ENCODE results near the gene SSMEM1. TPM values are rescaled to one million over a fixed set of nuclear protein-coding genes. Genes with fewer than 3 reads are reported as not detected.

The SSMEM1 gene
- total and polyA plus RNA-seq, 9 of the 15 experiments (the other 6 are each of a cell fraction or from before 2014, with no cell fraction given) = 0.10 to 0.28 (median 0.18) TPM; not detected in 4

- TF ChIP-seq PBX2 (CRISPR knock-in tag; IDR thresholded peaks at IDR 0.05; ENCODE audit: low read depth) = no peak
- TF ChIP-seq PBX2 (tag; conservative IDR thresholded peaks at IDR 0.05; ENCODE audit: low read depth) = peak; percentile 74
- TF ChIP-seq SREBF1 (IDR thresholded peaks at IDR 0.05; ENCODE audit: borderline replicate concordance, low read depth, low read length) = no peak
- no peak for TF ChIP-seq SP2 (IDR thresholded peaks at IDR 0.05; ENCODE audit: extremely low read depth, low read depth, low read length, poor library complexity, severe bottlenecking)
- TF ChIP-seq NR2C1 (IDR thresholded peaks at IDR 0.05) = peak; percentile 61
- no peak for TF ChIP-seq NR2C1 (tag; IDR thresholded peaks at IDR 0.05)
- TF ChIP-seq CHCHD3 (CRISPR knock-in tag; IDR thresholded peaks at IDR 0.05) = no peak
- no peak for TF ChIP-seq ZNF41 (CRISPR knock-in tag; conservative IDR thresholded peaks at IDR 0.05)
- no peak for TF ChIP-seq PPARD (CRISPR knock-in tag; IDR thresholded peaks at IDR 0.05)
- no peak for TF ChIP-seq WHSC1 (IDR thresholded peaks at IDR 0.05; ENCODE audit: low read length)
- no peak for TF ChIP-seq POLR2G (IDR thresholded peaks at IDR 0.05; ENCODE audit: low read depth, low read length)
- TF ChIP-seq ZSCAN32 (CRISPR knock-in tag; IDR thresholded peaks at IDR 0.05) = no peak
- peak; percentile 39; the same call in 1 of the 2 replicates for TF ChIP-seq SMARCE1 (IDR thresholded peaks at IDR 0.05)
- TF ChIP-seq NR2C2 (CRISPR knock-in tag; IDR thresholded peaks at IDR 0.05) = no peak
- 0 out of 2 replicates have a peak, but pooled peaks have one; percentile 23 for TF ChIP-seq NR2C2 (tag; IDR thresholded peaks at IDR 0.05)
These were observed 5.9 kb upstream of the SSMEM1 start (continued) for GRCh38 chr7:130201796-130202195.
